HCT116 (cell line): ENCODE measurements around the gene APOA1. TPM values are rescaled to one million over a fixed set of nuclear protein-coding genes. Genes with fewer than 3 reads are reported as not detected.
A peak's percentile ranks its signal among the peaks of the same experiment; 100 is the strongest.

Experiments used
- ATAC-seq: fragments of 200-7000 bp; cut with Tn5 transposase; 2 replicates; pipeline ENCODE4 v1.9.1; 2020; ENCODE audit warnings: mild to moderate bottlenecking, moderate library complexity
- BruUV-seq: library from RNA; stranded (reverse); fragments of 400-500 nt; replicated peaks from 2 replicates; lab custom pipeline; 2021; lab: Mats Ljungman, UMichigan
- CTCF ChIA-PET: fragments of 300-600 bp; sonication (Branson Sonifier 250); formaldehyde crosslinking; loops from one replicate; lab custom pipeline; 2021; ENCODE audit warnings: antibody characterized with exemption; lab: Charles Lee
- POLR2A ChIA-PET: fragments of 300-600, 350-600 bp; sonication (Branson Sonifier 250); formaldehyde crosslinking; loops from one replicate; lab custom pipeline; 2021; ENCODE audit warnings: antibody characterized with exemption; lab: Charles Lee
- RAD21 ChIA-PET, 2 experiments: fragments of 300-600 bp; sonication (Branson Sonifier 250); formaldehyde crosslinking; loops; one replicate each; lab custom pipeline; 2023; ENCODE audit warnings: low total read pairs in 2 of 2; ENCODE audit not compliant: uncharacterized antibody in 2 of 2, unreplicated experiment in 2 of 2, low non-redundant PET in 1 of 2; lab: Charles Lee
- DNase-seq: peaks from one replicate; pipeline ENCODE4 v3.0.0-alpha.2; 2010; ENCODE audit warnings: low read depth, low spot score
- H2AFZ ChIP-seq: fragments of 200-600 bp; shearing (Covaris generic), sonication (generic); 2 replicates; pipeline ENCODE4 v1.6.1; 2017; ENCODE audit warnings: low read depth, mixed run types, mixed read lengths, antibody characterized with exemption, low read length; ENCODE audit not compliant: poor library complexity, severe bottlenecking
- H3K27ac ChIP-seq: 2 replicates; pipeline ENCODE4 v1.5.1; 2012; ENCODE audit warnings: low read depth, low read length
- H3K27me3 ChIP-seq: fragments of 200-600 bp; sonication (generic); 2 replicates; pipeline ENCODE4 v1.6.1; 2016; ENCODE audit warnings: mixed run types, low read length, mixed read lengths; ENCODE audit not compliant: insufficient read depth
- H3K36me3 ChIP-seq, 2 experiments: fragments of 200-500 bp in 1 of 2; fragments of 200-600 bp in 1 of 2; sonication (Bioruptor generic) in 1 of 2; sonication (generic) in 1 of 2; 2 replicates each; pipeline versions ENCODE4 v1.5.1 to v1.6.1; 2014 to 2016; ENCODE audit warnings: low read length in 2 of 2, inconsistent platforms in 1 of 2, mixed read lengths in 1 of 2, mixed run types in 1 of 2; ENCODE audit not compliant: insufficient read depth in 2 of 2, control insufficient read depth in 1 of 2
- H3K4me1 ChIP-seq, 2 experiments: fragments of 200-600 bp in 1 of 2; sonication (generic) in 1 of 2; 2 replicates each; pipeline versions ENCODE4 v1.5.1 to v1.6.1; 2012 to 2017; ENCODE audit warnings: low read length in 2 of 2, inconsistent platforms in 1 of 2, mild to moderate bottlenecking in 1 of 2, mixed read lengths in 1 of 2, mixed run types in 1 of 2, moderate library complexity in 1 of 2; ENCODE audit not compliant: insufficient read depth in 2 of 2, control insufficient read depth in 1 of 2
- H3K4me2 ChIP-seq: fragments of 200-600 bp; sonication (generic); 2 replicates; pipeline ENCODE4 v1.6.1; 2017; ENCODE audit warnings: mixed run types, low read length, mixed read lengths
- H3K4me3 ChIP-seq, 2 experiments: fragments of 200-600 bp in 1 of 2; sonication (generic) in 1 of 2; replicated peaks in 1 of 2; 2 replicates each; pipeline ENCODE4 v1.5.1; 2011 to 2016; ENCODE audit warnings: low read length in 2 of 2, control low read depth in 1 of 2, low read depth in 1 of 2, mild to moderate bottlenecking in 1 of 2, mixed read lengths in 1 of 2, mixed run types in 1 of 2
- H3K79me2 ChIP-seq: fragments of 200-600 bp; sonication (generic); 2 replicates; pipeline ENCODE4 v1.6.1; 2017; ENCODE audit warnings: mild to moderate bottlenecking, mixed run types, low read length, moderate library complexity, mixed read lengths; ENCODE audit not compliant: insufficient read depth
- H3K9ac ChIP-seq: fragments of 200-600 bp; sonication (generic); 2 replicates; pipeline ENCODE4 v1.6.1; 2016; ENCODE audit warnings: low read length, mixed read lengths
- H3K9me2 ChIP-seq: fragments of 200-600 bp; sonication (generic), shearing (Covaris generic); 2 replicates; pipeline ENCODE4 v1.6.1; 2017; ENCODE audit warnings: mixed run types, mild to moderate bottlenecking, moderate library complexity; ENCODE audit not compliant: insufficient read depth
- H3K9me3 ChIP-seq, 2 experiments: fragments of 200-500 bp in 1 of 2; fragments of 200-600 bp in 1 of 2; sonication (Bioruptor generic) in 1 of 2; sonication (generic) in 1 of 2; 2 replicates each; pipeline ENCODE4 v1.6.1; 2014 to 2017; ENCODE audit warnings: low read length in 2 of 2, mixed read lengths in 2 of 2, inconsistent platforms in 1 of 2, low read depth in 1 of 2, mild to moderate bottlenecking in 1 of 2, mixed run types in 1 of 2, moderate library complexity in 1 of 2; ENCODE audit not compliant: control insufficient read depth in 1 of 2, insufficient read depth in 1 of 2
- H4K20me1 ChIP-seq: fragments of 200-600 bp; sonication (generic), shearing (Covaris generic); 2 replicates; pipeline ENCODE4 v1.6.1; 2017; ENCODE audit warnings: mixed run types, mild to moderate bottlenecking, moderate library complexity; ENCODE audit not compliant: insufficient read depth
- ATF3 ChIP-seq: IDR thresholded peaks from 2 replicates; pipeline ENCODE4 v1.6.1; 2012
- CBX3 ChIP-seq: IDR thresholded peaks from 2 replicates; pipeline ENCODE4 v1.6.1; 2012; ENCODE audit warnings: low read depth
- EGR1 ChIP-seq: IDR thresholded peaks from 2 replicates; pipeline ENCODE4 v1.6.1; 2012; ENCODE audit warnings: low read depth
- ELF1 ChIP-seq: IDR thresholded peaks from 2 replicates; pipeline ENCODE4 v1.6.1; 2012; ENCODE audit warnings: low read depth, borderline replicate concordance
- EZH2 ChIP-seq: fragments of 200-600 bp; sonication (generic); IDR thresholded peaks from 2 replicates; pipeline ENCODE4 v1.6.1; 2017; ENCODE audit warnings: antibody characterized with exemption, mixed run types
- FOSL1 ChIP-seq: IDR thresholded peaks from 2 replicates; pipeline ENCODE4 v1.6.1; 2012; ENCODE audit warnings: low read depth
- JUND ChIP-seq: IDR thresholded peaks from 2 replicates; pipeline ENCODE4 v1.6.1; 2012
- MAX ChIP-seq: IDR thresholded peaks from 2 replicates; pipeline ENCODE4 v1.6.1; 2012
- POLR2A ChIP-seq: IDR thresholded peaks from 2 replicates; pipeline ENCODE4 v1.7.0; 2011; ENCODE audit warnings: borderline replicate concordance; ENCODE audit not compliant: insufficient read depth, insufficient read length; ENCODE audit errors: extremely low read depth
- SIN3A ChIP-seq: IDR thresholded peaks from 2 replicates; pipeline ENCODE4 v1.6.1; 2012; ENCODE audit warnings: low read depth
- SP1 ChIP-seq: IDR thresholded peaks from 2 replicates; pipeline ENCODE4 v1.6.1; 2012; ENCODE audit warnings: low read depth
- SRF ChIP-seq: IDR thresholded peaks from 2 replicates; pipeline ENCODE4 v1.6.1; 2012; ENCODE audit warnings: low read depth
- TCF7L2 ChIP-seq: IDR thresholded peaks from 2 replicates; pipeline ENCODE4 v1.7.0; 2011; ENCODE audit warnings: borderline replicate concordance, inconsistent platforms; ENCODE audit not compliant: insufficient read depth, insufficient read length; ENCODE audit errors: extremely low read depth
- ZBTB33 ChIP-seq: IDR thresholded peaks from 2 replicates; pipeline ENCODE4 v1.6.1; 2011; ENCODE audit warnings: mild to moderate bottlenecking, low read length, moderate library complexity; ENCODE audit not compliant: insufficient replicate concordance; ENCODE audit errors: extremely low read depth
- intact Hi-C: fragments of 100-400 bp; cut with micrococcal nuclease; formaldehyde crosslinking; loops from 2 replicates; pipeline ENCODE4 v1.10.0; 2022
- total RNA-seq: library from RNA; stranded (reverse); gene quantifications from one replicate; pipeline ENCODE4 v1.2.1, GENCODE V29; 2021; ENCODE audit not compliant: unreplicated experiment

Gene APOA1
- total RNA-seq, 1 experiment from 2014 or later = 2.0 TPM

- Histone ChIP-seq H3K27me3 (no peaks in the 10 kb centered on the region), H3K9me3 (no peaks in the 10 kb centered on the region), H4K20me1 (no peaks in the 10 kb centered on the region), H2AFZ (no peak overlapping the region), H3K79me2 (peaks cover 19% of the 10 kb centered on the region), H3K27ac (no peak overlapping the region), H3K4me2 (peak overlapping the region; percentile 94), H3K4me1 (peaks cover 12 to 38% of the 10 kb centered on the region in 2 experiments), H3K4me3 (no peak overlapping the region; a peak in 1 of 4 replicates), H3K9ac (no peak overlapping the region), H3K9me2 (no peaks in the 10 kb centered on the region), H3K36me3 (peaks cover 19 to 24% of the 10 kb centered on the region in 2 experiments; a peak in 3 of 4 replicates)
- TF ChIP-seq EGR1 (no peak), JUND (no peak), SRF (no peak), TCF7L2 (no peak), ELF1 (no peak), FOSL1 (no peak), CBX3 (no peak), ZBTB33 (no peak), POLR2A (no peak), ATF3 (no peak), EZH2 (no peak), MAX (no peak), SIN3A (no peak), SP1 (no peak)
- intact Hi-C loops = no loop called here
- RAD21 ChIA-PET = no interaction called here
- CTCF ChIA-PET = interaction anchor here (1.3 to 1.8 kb wide), 2 partner anchors 47 to 317 kb away, joined by 4 to 9 read pairs; no protein-coding TSS in a partner anchor
- POLR2A ChIA-PET = no interaction called here
- DNase-seq = no peak
- no peak for ATAC-seq
- BruUV-seq = no TSS peak
These were observed 48.4 kb downstream of the APOA1 start for GRCh38 chr11:116788975-116789374.
